Osteoblast (primary cell): ENCODE data around the gene CBLN3. TPM values are rescaled to one million over a fixed set of nuclear protein-coding genes. Genes with fewer than 3 reads are reported as not detected.

Experiments
- DNase-seq: peaks from one replicate; pipeline ENCODE4 v3.0.0; 2011; ENCODE audit warnings: low spot score, mixed read lengths; ENCODE audit not compliant: insufficient read length; ENCODE audit errors: missing footprints
- H2AFZ ChIP-seq: 2 replicates; pipeline ENCODE4 v1.6.0; 2011; ENCODE audit warnings: mild to moderate bottlenecking, low read length
- H3K27ac ChIP-seq: 2 replicates; pipeline ENCODE4 v1.5.1; 2011; ENCODE audit warnings: mild to moderate bottlenecking, low read depth, low read length, moderate library complexity
- H3K27me3 ChIP-seq: 2 replicates; pipeline ENCODE4 v1.6.0; 2012; ENCODE audit warnings: mild to moderate bottlenecking, control low read depth, inconsistent platforms, low read length, moderate library complexity; ENCODE audit not compliant: insufficient read depth
- H3K36me3 ChIP-seq: 2 replicates; pipeline ENCODE4 v1.5.1; 2011; ENCODE audit warnings: mild to moderate bottlenecking, low read length, control low read depth, moderate library complexity; ENCODE audit not compliant: insufficient read depth
- H3K4me1 ChIP-seq: 2 replicates; pipeline ENCODE4 v1.5.1; 2011; ENCODE audit warnings: mild to moderate bottlenecking, low read length, control low read depth, moderate library complexity; ENCODE audit not compliant: insufficient read depth
- H3K4me2 ChIP-seq: 2 replicates; pipeline ENCODE4 v1.6.0; 2011; ENCODE audit warnings: mild to moderate bottlenecking, low read length; ENCODE audit not compliant: insufficient read depth
- H3K4me3 ChIP-seq: fragments of 200-600 bp; sonication (generic); 3 replicates; pipeline ENCODE4 v1.5.1; 2012; ENCODE audit warnings: mild to moderate bottlenecking, low read length, inconsistent platforms; ENCODE audit not compliant: insufficient read depth
- H3K79me2 ChIP-seq: 2 replicates; pipeline ENCODE4 v1.6.0; 2012; ENCODE audit warnings: mild to moderate bottlenecking, low read length, control low read depth, inconsistent platforms; ENCODE audit not compliant: insufficient read depth
- H3K9me3 ChIP-seq: 2 replicates; pipeline ENCODE4 v1.5.1; 2011; ENCODE audit warnings: low read depth, low read length, control low read depth
- H4K20me1 ChIP-seq: 2 replicates; pipeline ENCODE4 v1.6.0; 2012; ENCODE audit warnings: mild to moderate bottlenecking, low read length, control low read depth; ENCODE audit not compliant: insufficient read depth
- CTCF ChIP-seq: IDR thresholded peaks from 2 replicates; pipeline ENCODE4 v1.5.1; 2011; ENCODE audit warnings: mild to moderate bottlenecking, low read depth, low read length, moderate library complexity; ENCODE audit errors: extremely low read depth
- total RNA-seq: library from RNA; depleted of rRNA; stranded (reverse); fragments of >200 nt; gene quantifications from 2 replicates; pipeline ENCODE4 v1.2.3, GENCODE V29; 2012

The CBLN3 gene
- total RNA-seq, 1 donor: 4.0 TPM

GRCh38 chr14:24438223-24439097, 9.0 kb upstream of the CBLN3 start:
- Histone ChIP-seq H3K4me1 (peaks cover 15% of the 10 kb centered on the region), H3K9me3 (no peaks in the 10 kb centered on the region), H3K27ac (no peak overlapping the region), H3K36me3 (peaks cover 61% of the 10 kb centered on the region), H3K4me3 (no peak overlapping the region), H3K4me2 (no peak overlapping the region), H3K27me3 (no peaks in the 10 kb centered on the region), H2AFZ (no peak overlapping the region), H3K79me2 (peaks cover 26% of the 10 kb centered on the region), H4K20me1 (peaks cover 11% of the 10 kb centered on the region)
- no peak for DNase-seq
- TF ChIP-seq CTCF: no peak

GRCh38 chr14:24437736-24438067, 8.2 kb upstream of the CBLN3 start:
- Histone ChIP-seq H3K4me2 (no peak overlapping the region), H3K9me3 (no peaks in the 10 kb centered on the region), H3K27me3 (no peaks in the 10 kb centered on the region), H4K20me1 (peaks cover 16% of the 10 kb centered on the region), H2AFZ (no peak overlapping the region), H3K4me3 (no peak overlapping the region), H3K36me3 (peaks cover 69% of the 10 kb centered on the region), H3K27ac (no peak overlapping the region), H3K4me1 (peaks cover 21% of the 10 kb centered on the region), H3K79me2 (peaks cover 32% of the 10 kb centered on the region)
- no peak for TF ChIP-seq CTCF
- DNase-seq: no peak

DNA sequence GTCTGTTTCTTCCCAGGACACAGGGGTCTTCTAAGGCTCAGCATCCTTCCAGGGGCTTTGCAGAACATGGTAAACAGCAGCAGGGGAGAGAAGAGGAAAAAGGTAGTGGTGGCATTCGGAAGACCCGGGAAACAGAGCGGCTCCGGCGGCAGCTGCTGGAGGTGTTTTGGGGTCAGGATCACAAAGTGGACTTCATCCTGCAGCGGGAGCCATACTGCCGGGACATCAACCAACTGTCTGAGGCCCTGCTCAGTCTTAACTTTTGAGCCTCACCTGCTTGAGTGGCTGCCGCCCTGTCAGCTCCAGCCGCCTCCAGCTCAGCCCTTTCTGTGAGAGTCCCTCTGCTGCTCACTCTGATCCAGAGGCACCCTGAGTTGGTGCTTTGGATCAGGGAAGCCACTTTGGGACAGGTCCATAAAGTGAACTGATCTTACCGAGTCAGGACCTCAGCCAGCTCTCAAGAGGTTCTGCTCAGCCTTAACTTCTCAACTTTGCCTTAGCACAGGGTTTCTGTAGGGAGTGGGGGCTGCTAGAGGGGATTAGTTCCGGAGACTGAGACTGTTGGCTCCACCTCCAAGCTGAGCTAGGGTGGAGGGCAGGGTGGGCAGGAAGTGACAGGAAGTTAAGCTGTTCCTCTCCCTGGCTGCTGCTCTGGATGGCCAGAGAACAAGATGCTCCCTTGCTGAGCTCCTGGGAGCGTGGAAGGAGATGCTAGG, 7.7 kb upstream of the CBLN3 start:
- Histone ChIP-seq H3K4me2 (no peak overlapping the region), H3K36me3 (peaks cover 74% of the 10 kb centered on the region), H3K79me2 (peaks cover 37% of the 10 kb centered on the region)

More for the DNA sequence above, 7.7 kb upstream of the CBLN3 start:
- Histone ChIP-seq H3K9me3 (no peaks in the 10 kb centered on the region), H3K27me3 (no peaks in the 10 kb centered on the region), H3K27ac (peak overlapping the region; percentile 9), H3K4me3 (no peak overlapping the region), H4K20me1 (peaks cover 21% of the 10 kb centered on the region), H2AFZ (no peak overlapping the region), H3K4me1 (peaks cover 26% of the 10 kb centered on the region)
- DNase-seq: no peak
- no peak for TF ChIP-seq CTCF
